ENCODE measurements around the gene ODR4.
"Not testable (repeated sequence)": the region's sequence is repeated elsewhere in the genome, so short reads cannot be mapped to it uniquely, and the experiment has no call there.

- TF ChIP-seq AFF4 (CRISPR knock-in tag; IDR thresholded peaks at IDR 0.05; ENCODE audit: borderline replicate concordance); E2F1 (CRISPR knock-in tag; IDR thresholded peaks at IDR 0.05); CTCF (IDR thresholded peaks at IDR 0.05): not testable (repeated sequence)
- TF ChIP-seq, protein P1, sequence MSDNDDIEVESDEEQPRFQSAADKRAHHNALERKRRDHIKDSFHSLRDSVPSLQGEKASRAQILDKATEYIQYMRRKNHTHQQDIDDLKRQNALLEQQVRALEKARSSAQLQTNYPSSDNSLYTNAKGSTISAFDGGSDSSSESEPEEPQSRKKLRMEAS (CRISPR knock-in tag; IDR thresholded peaks at IDR 0.05), result not testable (repeated sequence)
- TF ChIP-seq, protein P2, sequence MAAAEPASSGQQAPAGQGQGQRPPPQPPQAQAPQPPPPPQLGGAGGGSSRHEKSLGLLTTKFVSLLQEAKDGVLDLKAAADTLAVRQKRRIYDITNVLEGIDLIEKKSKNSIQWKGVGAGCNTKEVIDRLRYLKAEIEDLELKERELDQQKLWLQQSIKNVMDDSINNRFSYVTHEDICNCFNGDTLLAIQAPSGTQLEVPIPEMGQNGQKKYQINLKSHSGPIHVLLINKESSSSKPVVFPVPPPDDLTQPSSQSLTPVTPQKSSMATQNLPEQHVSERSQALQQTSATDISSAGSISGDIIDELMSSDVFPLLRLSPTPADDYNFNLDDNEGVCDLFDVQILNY (CRISPR knock-in tag; IDR thresholded peaks at IDR 0.05), result not testable (repeated sequence)
These were observed 17.1 kb downstream of the ODR4 start for GRCh38 chr1:186392711-186393110.
